ELF-1 (cell line): ENCODE measurements around the gene SMAD7.

Experiments used
- DNase-seq: peaks from one replicate; pipeline ENCODE4 v3.0.0-alpha.2; 2016; ENCODE audit warnings: low read depth, low spot score

Gene SMAD7

GRCh38 chr18:48950536-48951447 is at the start of gene SMAD7:
Gene SMAD7, minus strand, starts transcription at chr18:48950965. Its CDS starts 541 bp downstream, at chr18:48950424.
- peak; percentile 37 for DNase-seq

GRCh38 chr18:48999569-48999968 is 48.8 kb upstream of the SMAD7 start:
- no peak for DNase-seq

GRCh38 chr18:48997985-48998831 is 47.4 kb upstream of the SMAD7 start:
- DNase-seq: peak; percentile 91

- DNase-seq: no peak
Observed at GRCh38 chr18:48997681-48997984, 46.9 kb upstream of the SMAD7 start.

GRCh38 chr18:48996901-48997463 is 46.2 kb upstream of the SMAD7 start:
- peak; percentile 84 for DNase-seq

GRCh38 chr18:48996041-48996440 is 45.3 kb upstream of the SMAD7 start:
- no peak for DNase-seq

GRCh38 chr18:48994926-48995835 is 44.4 kb upstream of the SMAD7 start:
- no peak for DNase-seq

GRCh38 chr18:48994044-48994651 is 43.4 kb upstream of the SMAD7 start:
- no peak for DNase-seq

GRCh38 chr18:48993586-48993985 is 42.8 kb upstream of the SMAD7 start:
- no peak for DNase-seq

GRCh38 chr18:48992791-48993555 is 42.2 kb upstream of the SMAD7 start:
- DNase-seq: no peak

- no peak for DNase-seq
Observed at GRCh38 chr18:48992133-48992532, 41.4 kb upstream of the SMAD7 start.

- DNase-seq: peak; percentile 85
Observed at GRCh38 chr18:48991676-48992075, 40.9 kb upstream of the SMAD7 start.

- no peak for DNase-seq
Observed at GRCh38 chr18:48991319-48991660, 40.5 kb upstream of the SMAD7 start.

GRCh38 chr18:48990481-48991318 is 39.9 kb upstream of the SMAD7 start:
- DNase-seq: peak; percentile 79

- DNase-seq: no peak
Observed at GRCh38 chr18:48989304-48990303, 38.8 kb upstream of the SMAD7 start.

GRCh38 chr18:48988508-48989303 is 37.9 kb upstream of the SMAD7 start:
- no peak for DNase-seq

- no peak for DNase-seq
Observed at GRCh38 chr18:48987821-48988220, 37.1 kb upstream of the SMAD7 start.
